Measurements from ENCODE around the gene MRPL10.

Gene MRPL10

DNA sequence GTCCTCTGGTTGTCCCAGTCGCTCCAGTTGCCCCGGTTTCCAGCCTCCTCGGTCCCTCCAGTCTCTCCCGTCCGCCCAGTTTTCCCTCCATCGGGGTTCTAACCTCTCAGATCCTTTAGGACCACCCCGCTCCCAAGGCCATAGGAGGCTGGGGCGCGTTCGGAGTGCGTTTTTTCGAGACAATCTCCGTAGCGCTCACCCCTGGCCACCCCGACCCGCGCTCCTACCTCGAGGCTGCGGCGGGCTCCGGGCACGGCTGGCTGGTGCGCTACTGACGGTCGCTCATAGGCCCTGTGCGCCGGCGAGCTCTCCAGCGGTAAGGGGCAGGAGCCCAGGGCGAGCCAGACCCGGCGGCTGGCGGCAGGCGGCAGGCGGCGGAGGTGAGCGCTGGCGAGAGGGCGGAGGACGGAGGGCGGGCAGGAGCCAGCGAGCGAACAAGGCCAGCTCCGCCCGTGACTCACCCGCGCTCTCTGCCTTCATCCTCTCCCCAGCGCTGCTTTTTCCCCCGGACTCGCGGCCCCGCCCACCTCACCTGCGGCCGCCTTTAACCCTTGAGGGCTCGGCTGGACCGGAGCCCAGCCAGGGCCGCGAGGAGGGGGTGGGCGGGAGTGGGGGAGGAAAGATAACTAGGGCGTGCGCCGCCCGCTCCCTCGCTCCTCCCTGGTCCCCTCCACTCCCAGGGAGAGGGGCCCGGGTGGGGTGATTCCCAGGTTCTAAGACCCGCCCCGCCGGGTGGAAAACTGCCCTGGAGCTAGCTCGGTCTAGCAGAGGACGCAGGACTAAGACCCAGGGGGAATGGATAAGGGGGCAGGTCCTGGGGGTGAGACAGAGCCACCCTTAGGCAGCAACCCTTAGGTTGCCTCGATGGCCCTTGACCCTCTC lies 19.6 kb upstream of the MRPL10 start, which contains the start of gene SP6 (continued):
- TF ChIP-seq ZXDB (tag by site-specific recombination; IDR thresholded peaks at IDR 0.05), result peak; percentile 19; the same call in 1 of the 2 replicates

DNA sequence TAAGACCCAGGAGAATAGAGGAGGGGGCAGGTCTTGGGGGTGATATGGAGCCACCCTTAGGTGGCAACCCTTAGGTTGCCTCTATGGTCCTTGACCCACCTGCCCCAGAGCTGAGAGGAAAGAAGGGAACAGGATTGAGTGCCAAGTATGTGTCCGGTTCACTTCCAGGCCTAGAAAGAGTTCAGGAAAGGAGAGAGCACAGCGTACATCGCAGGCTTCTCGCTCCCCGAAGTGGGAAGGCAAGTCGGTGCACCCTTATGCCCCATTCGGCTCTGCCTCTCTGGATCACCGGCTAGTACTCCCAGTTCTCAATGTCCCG lies 19.0 kb upstream of the MRPL10 start:
- TF ChIP-seq MYNN (tag by site-specific recombination; IDR thresholded peaks at IDR 0.05; ENCODE audit: borderline replicate concordance) (no peak), ZNF558 (tag by site-specific recombination; IDR thresholded peaks at IDR 0.05) (no peak), PRDM1 (tag by site-specific recombination; IDR thresholded peaks at IDR 0.05) (no peak), ZNF214 (tag by site-specific recombination; IDR thresholded peaks at IDR 0.05; ENCODE audit: borderline replicate concordance) (no peak), ZSCAN30 (tag by site-specific recombination; IDR thresholded peaks at IDR 0.05) (no peak), ZNF341 (tag by site-specific recombination; IDR thresholded peaks at IDR 0.05; ENCODE audit: low read depth) (no peak), ZNF776 (tag by site-specific recombination; IDR thresholded peaks at IDR 0.05; ENCODE audit: borderline replicate concordance) (no peak), ZNF777 (tag by site-specific recombination; IDR thresholded peaks at IDR 0.05; ENCODE audit: borderline replicate concordance) (no peak), ZNF10 (tag by site-specific recombination; IDR thresholded peaks at IDR 0.05) (no peak), ZNF416 (tag by site-specific recombination; IDR thresholded peaks at IDR 0.05) (no peak), ZBTB21 (tag by site-specific recombination; IDR thresholded peaks at IDR 0.05) (no peak), ZSCAN23 (tag by site-specific recombination; IDR thresholded peaks at IDR 0.05) (no peak), ZNF600 (tag by site-specific recombination; IDR thresholded peaks at IDR 0.05) (no peak)
- TF ChIP-seq, protein P1, sequence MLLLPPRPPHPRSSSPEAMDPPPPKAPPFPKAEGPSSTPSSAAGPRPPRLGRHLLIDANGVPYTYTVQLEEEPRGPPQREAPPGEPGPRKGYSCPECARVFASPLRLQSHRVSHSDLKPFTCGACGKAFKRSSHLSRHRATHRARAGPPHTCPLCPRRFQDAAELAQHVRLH (tag by site-specific recombination; IDR thresholded peaks at IDR 0.05), result no peak
- TF ChIP-seq, protein P2, sequence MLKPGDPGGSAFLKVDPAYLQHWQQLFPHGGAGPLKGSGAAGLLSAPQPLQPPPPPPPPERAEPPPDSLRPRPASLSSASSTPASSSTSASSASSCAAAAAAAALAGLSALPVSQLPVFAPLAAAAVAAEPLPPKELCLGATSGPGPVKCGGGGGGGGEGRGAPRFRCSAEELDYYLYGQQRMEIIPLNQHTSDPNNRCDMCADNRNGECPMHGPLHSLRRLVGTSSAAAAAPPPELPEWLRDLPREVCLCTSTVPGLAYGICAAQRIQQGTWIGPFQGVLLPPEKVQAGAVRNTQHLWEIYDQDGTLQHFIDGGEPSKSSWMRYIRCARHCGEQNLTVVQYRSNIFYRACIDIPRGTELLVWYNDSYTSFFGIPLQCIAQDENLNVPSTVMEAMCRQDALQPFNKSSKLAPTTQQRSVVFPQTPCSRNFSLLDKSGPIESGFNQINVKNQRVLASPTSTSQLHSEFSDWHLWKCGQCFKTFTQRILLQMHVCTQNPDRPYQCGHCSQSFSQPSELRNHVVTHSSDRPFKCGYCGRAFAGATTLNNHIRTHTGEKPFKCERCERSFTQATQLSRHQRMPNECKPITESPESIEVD (tag by site-specific recombination; IDR thresholded peaks at IDR 0.05), result no peak
- CTCF ChIA-PET, result interaction anchor here (0.6 to 19.4 kb wide), 9 partner anchors 7 to 196 kb away, joined by 3 to 837 read pairs (median 3); partner anchors contain the start of genes SCRN2 and SP2
- Histone ChIP-seq H3K36me3 (ENCODE audit: control insufficient read depth in 2 of 2, insufficient read depth in 1 of 2, low read length in 2 of 2) (peaks cover 0 to 4% of the 10 kb centered on the region in 2 experiments; a peak in 1 of 3 replicates), H3K27ac (ENCODE audit: extremely low read depth, low read depth, low read length) (no peak overlapping the region; the same call in 1 of the 2 replicates), H3K4me1 (ENCODE audit: control insufficient read depth, insufficient read depth, low read length) (peaks cover 4% of the 10 kb centered on the region; the same call in 1 of the 2 replicates), H3K4me3 (ENCODE audit: low read depth, low read length) (peak overlapping the region; percentile 46), H3K9me3 (ENCODE audit: control insufficient read depth, insufficient read depth, low read depth, low read length) (no peaks in the 10 kb centered on the region)
- POLR2A ChIA-PET, result interaction anchor here (1.0 to 3.0 kb wide), 8 partner anchors 9 to 642 kb away, joined by 3 to 15 read pairs (median 4); partner anchors contain the start of genes LRRC46, MRPL10, SCRN2 and SP2

DNA sequence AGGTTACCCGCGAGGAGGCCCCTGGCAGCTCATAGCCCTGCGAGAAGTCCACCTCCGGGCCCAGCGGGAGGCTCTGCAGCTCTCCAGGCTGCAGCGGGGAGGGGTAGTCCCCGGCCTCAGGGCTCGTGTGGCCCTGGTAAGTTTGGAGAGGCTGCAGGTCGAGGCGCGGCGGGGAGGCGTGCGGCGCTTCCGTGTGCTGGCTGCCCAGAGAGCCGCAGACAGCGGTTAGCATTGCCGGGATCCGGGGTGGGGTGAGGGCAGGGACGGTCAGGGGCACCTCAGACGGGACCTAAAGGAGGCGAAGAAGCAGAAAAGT lies 16.8 kb upstream of the MRPL10 start:
- Histone ChIP-seq H3K4me3 (ENCODE audit: low read depth, low read length) (no peak overlapping the region), H3K4me1 (ENCODE audit: control insufficient read depth, insufficient read depth, low read length) (peaks cover 4% of the 10 kb centered on the region; the same call in 1 of the 2 replicates), H3K27ac (ENCODE audit: extremely low read depth, low read depth, low read length) (no peak overlapping the region), H3K9me3 (ENCODE audit: control insufficient read depth, insufficient read depth, low read depth, low read length) (no peaks in the 10 kb centered on the region), H3K36me3 (ENCODE audit: control insufficient read depth in 2 of 2, insufficient read depth in 1 of 2, low read length in 2 of 2) (peaks cover 0 to 4% of the 10 kb centered on the region in 2 experiments; a peak in 1 of 3 replicates)
- ChIA-PET POLR2A (interaction anchor here (0.9 to 4.4 kb wide), 2 partner anchors 14 to 47 kb away, joined by 3 to 15 read pairs; partner anchors contain the start of gene SP2), CTCF (interaction anchor here (0.6 to 19.4 kb wide), 14 partner anchors 10 to 391 kb away, joined by 3 to 837 read pairs (median 4); partner anchors contain the start of genes CDK5RAP3, PNPO and SP2)
- no peak for TF ChIP-seq KLF7 (tag by site-specific recombination; IDR thresholded peaks at IDR 0.05; ENCODE audit: borderline replicate concordance)
- TF ChIP-seq ZNF555 (tag by site-specific recombination; conservative IDR thresholded peaks at IDR 0.05), result no peak
- no peak for TF ChIP-seq ZNF175 (tag by site-specific recombination; IDR thresholded peaks at IDR 0.05)
- TF ChIP-seq ZNF558 (tag by site-specific recombination; IDR thresholded peaks at IDR 0.05), result no peak
- no peak for TF ChIP-seq ZNF16 (tag by site-specific recombination; IDR thresholded peaks at IDR 0.05; ENCODE audit: low read depth)
- TF ChIP-seq ZNF140 (tag by site-specific recombination; IDR thresholded peaks at IDR 0.05), result no peak
- TF ChIP-seq HOXC10 (CRISPR knock-in tag; IDR thresholded peaks at IDR 0.05), result no peak
- TF ChIP-seq, protein P3, sequence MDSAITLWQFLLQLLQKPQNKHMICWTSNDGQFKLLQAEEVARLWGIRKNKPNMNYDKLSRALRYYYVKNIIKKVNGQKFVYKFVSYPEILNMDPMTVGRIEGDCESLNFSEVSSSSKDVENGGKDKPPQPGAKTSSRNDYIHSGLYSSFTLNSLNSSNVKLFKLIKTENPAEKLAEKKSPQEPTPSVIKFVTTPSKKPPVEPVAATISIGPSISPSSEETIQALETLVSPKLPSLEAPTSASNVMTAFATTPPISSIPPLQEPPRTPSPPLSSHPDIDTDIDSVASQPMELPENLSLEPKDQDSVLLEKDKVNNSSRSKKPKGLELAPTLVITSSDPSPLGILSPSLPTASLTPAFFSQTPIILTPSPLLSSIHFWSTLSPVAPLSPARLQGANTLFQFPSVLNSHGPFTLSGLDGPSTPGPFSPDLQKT (IDR thresholded peaks at IDR 0.05; ENCODE audit: borderline replicate concordance, low read depth, low read length), result no peak
- TF ChIP-seq, protein P4, sequence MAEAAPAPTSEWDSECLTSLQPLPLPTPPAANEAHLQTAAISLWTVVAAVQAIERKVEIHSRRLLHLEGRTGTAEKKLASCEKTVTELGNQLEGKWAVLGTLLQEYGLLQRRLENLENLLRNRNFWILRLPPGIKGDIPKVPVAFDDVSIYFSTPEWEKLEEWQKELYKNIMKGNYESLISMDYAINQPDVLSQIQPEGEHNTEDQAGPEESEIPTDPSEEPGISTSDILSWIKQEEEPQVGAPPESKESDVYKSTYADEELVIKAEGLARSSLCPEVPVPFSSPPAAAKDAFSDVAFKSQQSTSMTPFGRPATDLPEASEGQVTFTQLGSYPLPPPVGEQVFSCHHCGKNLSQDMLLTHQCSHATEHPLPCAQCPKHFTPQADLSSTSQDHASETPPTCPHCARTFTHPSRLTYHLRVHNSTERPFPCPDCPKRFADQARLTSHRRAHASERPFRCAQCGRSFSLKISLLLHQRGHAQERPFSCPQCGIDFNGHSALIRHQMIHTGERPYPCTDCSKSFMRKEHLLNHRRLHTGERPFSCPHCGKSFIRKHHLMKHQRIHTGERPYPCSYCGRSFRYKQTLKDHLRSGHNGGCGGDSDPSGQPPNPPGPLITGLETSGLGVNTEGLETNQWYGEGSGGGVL (tag by site-specific recombination; IDR thresholded peaks at IDR 0.05), result no peak
- no peak for TF ChIP-seq ZNF37A (tag by site-specific recombination; IDR thresholded peaks at IDR 0.05)
- no peak for TF ChIP-seq ZNF768 (tag by site-specific recombination; IDR thresholded peaks at IDR 0.05)
- TF ChIP-seq ZNF2 (tag by site-specific recombination; IDR thresholded peaks at IDR 0.05), result no peak
- no peak for TF ChIP-seq ZNF266 (tag by site-specific recombination; IDR thresholded peaks at IDR 0.05; ENCODE audit: low read depth)
- TF ChIP-seq ZNF585B (tag by site-specific recombination; IDR thresholded peaks at IDR 0.05), result no peak

Measured in HEK293 (cell line).